Smooth muscle cell of the coronary artery (primary cell): ENCODE results near the gene AFF2. TPM values are rescaled to one million over a fixed set of nuclear protein-coding genes. Genes with fewer than 3 reads are reported as not detected.

Experiments used
- total RNA-seq: library from RNA; depleted of rRNA; stranded (reverse); fragments of >200 nt; gene quantifications from 2 replicates; pipeline ENCODE4 v1.2.3, GENCODE V29; 2014; ENCODE audit warnings: low replicate concordance

The AFF2 gene
- total RNA-seq = 0.12 and 2.2 TPM in 2 replicates

GRCh38 chrX:148500423-148501385, at the start of gene AFF2:
Gene AFF2 (plus strand): TSS chrX:148500617. CDS start chrX:148501098, 481 bp downstream.

